ENCODE measurements around the gene ARHGAP5.

ARHGAP5 gene

GRCh38 chr14:32077081-32078022, at the start of gene ARHGAP5:
TSS of gene ARHGAP5 (plus strand) at chr14:32077304. CDS start at chr14:32090670, 13,366 bp downstream.
- peak; percentile 51 for DNase-seq (ENCODE audit: low read depth)

GRCh38 chr14:32028599-32028998, 48.5 kb upstream of the ARHGAP5 start:
- DNase-seq (ENCODE audit: low read depth): no peak

GRCh38 chr14:32033543-32033942, 43.6 kb upstream of the ARHGAP5 start:
- no peak for DNase-seq (ENCODE audit: low read depth)

GRCh38 chr14:32038876-32039275, 38.2 kb upstream of the ARHGAP5 start:
- DNase-seq (ENCODE audit: low read depth): no peak

GRCh38 chr14:32039401-32040030, 37.6 kb upstream of the ARHGAP5 start:
- DNase-seq (ENCODE audit: low read depth): no peak

- no peak for DNase-seq (ENCODE audit: low read depth)
Measured at GRCh38 chr14:32043624-32044023, 33.5 kb upstream of the ARHGAP5 start.

- no peak for DNase-seq (ENCODE audit: low read depth)
Measured at GRCh38 chr14:32044454-32044853, 32.6 kb upstream of the ARHGAP5 start.

- no peak for DNase-seq (ENCODE audit: low read depth)
Measured at GRCh38 chr14:32047791-32048190, 29.3 kb upstream of the ARHGAP5 start.

GRCh38 chr14:32049361-32050088, 27.6 kb upstream of the ARHGAP5 start:
- no peak for DNase-seq (ENCODE audit: low read depth)

GRCh38 chr14:32050878-32051277, 26.2 kb upstream of the ARHGAP5 start:
- no peak for DNase-seq (ENCODE audit: low read depth)

GRCh38 chr14:32054536-32054935, 22.6 kb upstream of the ARHGAP5 start:
- no peak for DNase-seq (ENCODE audit: low read depth)

GRCh38 chr14:32055175-32055574, 21.9 kb upstream of the ARHGAP5 start:
- no peak for DNase-seq (ENCODE audit: low read depth)

- DNase-seq (ENCODE audit: low read depth): no peak
Measured at GRCh38 chr14:32059702-32060101, 17.4 kb upstream of the ARHGAP5 start.

- no peak for DNase-seq (ENCODE audit: low read depth)
Measured at GRCh38 chr14:32064931-32065330, 12.2 kb upstream of the ARHGAP5 start.

GRCh38 chr14:32068708-32069107, 8.4 kb upstream of the ARHGAP5 start:
- DNase-seq (ENCODE audit: low read depth): no peak

- no peak for DNase-seq (ENCODE audit: low read depth)
Measured at GRCh38 chr14:32070282-32070681, 6.8 kb upstream of the ARHGAP5 start.

GRCh38 chr14:32072676-32073075, 4.4 kb upstream of the ARHGAP5 start:
- no peak for DNase-seq (ENCODE audit: low read depth)

- no peak for DNase-seq (ENCODE audit: low read depth)
Measured at GRCh38 chr14:32073537-32074189, 3.4 kb upstream of the ARHGAP5 start.

- DNase-seq (ENCODE audit: low read depth): no peak
Measured at GRCh38 chr14:32074887-32075572, 2.1 kb upstream of the ARHGAP5 start.

GRCh38 chr14:32075672-32076277, 1.3 kb upstream of the ARHGAP5 start:
- no peak for DNase-seq (ENCODE audit: low read depth)

Measured in stimulated activated CD8-positive, alpha-beta memory T cell treated with anti-CD3 and anti-CD28 coated beads, Interleukin-12 subunit alpha, Interleukin-12 subunit beta, amount 100 ng/mL, for 4 hours (primary cell).